ENCODE results near the gene LHFPL2. TPM values are rescaled to one million over a fixed set of nuclear protein-coding genes. Genes with fewer than 3 reads are reported as not detected.

LHFPL2 gene
- total RNA-seq, 4 donors from 2014 or later = 10.3 to 11.6 (median 10.8) TPM

DNA sequence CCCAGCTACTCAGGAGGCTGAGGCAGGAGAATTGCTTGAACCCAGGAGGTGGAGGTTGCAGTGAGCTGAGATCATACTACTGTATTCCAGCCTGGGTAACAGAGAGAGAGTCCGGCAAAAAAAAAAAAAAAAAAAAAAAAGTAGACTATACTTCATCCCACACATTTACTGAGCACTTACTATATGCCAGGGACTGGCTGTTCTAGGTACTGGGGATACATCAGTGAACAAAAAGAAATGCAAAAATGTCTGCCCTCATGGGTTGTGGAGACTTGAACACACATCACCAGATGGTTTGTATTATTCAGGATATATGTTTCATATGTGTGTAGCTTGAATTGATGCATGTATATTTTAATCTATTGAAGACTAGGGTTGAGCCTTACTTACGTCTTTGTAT lies 2.9 kb upstream of the LHFPL2 start:
- 92% methylated on average over 2 of the region's 2 CpGs for WGBS

DNA sequence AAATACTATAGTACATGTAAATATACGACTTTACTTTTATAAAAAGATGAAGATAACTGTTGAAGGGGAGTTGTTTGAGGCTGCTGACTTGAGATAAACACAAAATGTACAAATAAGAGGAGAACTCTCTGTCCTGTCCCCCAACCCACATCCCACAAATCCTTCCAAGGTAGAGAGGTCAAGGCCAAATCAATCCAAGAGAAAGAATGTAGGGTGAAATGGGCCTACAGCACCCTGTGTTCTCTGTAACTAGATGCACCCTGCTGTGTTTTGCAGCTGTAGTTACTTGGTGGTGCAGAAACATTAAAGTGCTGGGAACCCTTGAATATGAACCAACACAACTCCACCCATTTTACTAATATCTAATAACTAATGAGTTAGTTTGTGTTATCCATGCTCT lies 2.0 kb upstream of the LHFPL2 start:
- WGBS = 88% methylated on average over 1 of the region's 1 CpG
- no peak for TF ChIP-seq EP300 (IDR thresholded peaks at IDR 0.05)
- no peak for TF ChIP-seq POLR2A (IDR thresholded peaks at IDR 0.05)
- no peak for TF ChIP-seq POLR2AphosphoS5 (IDR thresholded peaks at IDR 0.05)
- TF ChIP-seq, protein P1, sequence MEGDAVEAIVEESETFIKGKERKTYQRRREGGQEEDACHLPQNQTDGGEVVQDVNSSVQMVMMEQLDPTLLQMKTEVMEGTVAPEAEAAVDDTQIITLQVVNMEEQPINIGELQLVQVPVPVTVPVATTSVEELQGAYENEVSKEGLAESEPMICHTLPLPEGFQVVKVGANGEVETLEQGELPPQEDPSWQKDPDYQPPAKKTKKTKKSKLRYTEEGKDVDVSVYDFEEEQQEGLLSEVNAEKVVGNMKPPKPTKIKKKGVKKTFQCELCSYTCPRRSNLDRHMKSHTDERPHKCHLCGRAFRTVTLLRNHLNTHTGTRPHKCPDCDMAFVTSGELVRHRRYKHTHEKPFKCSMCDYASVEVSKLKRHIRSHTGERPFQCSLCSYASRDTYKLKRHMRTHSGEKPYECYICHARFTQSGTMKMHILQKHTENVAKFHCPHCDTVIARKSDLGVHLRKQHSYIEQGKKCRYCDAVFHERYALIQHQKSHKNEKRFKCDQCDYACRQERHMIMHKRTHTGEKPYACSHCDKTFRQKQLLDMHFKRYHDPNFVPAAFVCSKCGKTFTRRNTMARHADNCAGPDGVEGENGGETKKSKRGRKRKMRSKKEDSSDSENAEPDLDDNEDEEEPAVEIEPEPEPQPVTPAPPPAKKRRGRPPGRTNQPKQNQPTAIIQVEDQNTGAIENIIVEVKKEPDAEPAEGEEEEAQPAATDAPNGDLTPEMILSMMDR (IDR thresholded peaks at IDR 0.05) = no peak

More for the DNA sequence above, 2.9 kb upstream of the LHFPL2 start:
- H3K9me3 ChIP-seq = no peaks in the 10 kb centered on the region
- no peak overlapping the region for H3K4me3 ChIP-seq
- TF ChIP-seq, protein P1 (IDR thresholded peaks at IDR 0.05) = no peak
- TF ChIP-seq POLR2AphosphoS5 (IDR thresholded peaks at IDR 0.05) (no peak), EP300 (IDR thresholded peaks at IDR 0.05) (no peak), POLR2A (IDR thresholded peaks at IDR 0.05) (no peak)
- no peak for DNase-seq (ENCODE audit: low spot score in 2 of 2)
- peaks cover 18% of the 10 kb centered on the region for H3K4me1 ChIP-seq
- H3K27ac ChIP-seq = no peak overlapping the region
- no peaks in the 10 kb centered on the region for H3K27me3 ChIP-seq
- no peaks in the 10 kb centered on the region for H3K36me3 ChIP-seq

DNA sequence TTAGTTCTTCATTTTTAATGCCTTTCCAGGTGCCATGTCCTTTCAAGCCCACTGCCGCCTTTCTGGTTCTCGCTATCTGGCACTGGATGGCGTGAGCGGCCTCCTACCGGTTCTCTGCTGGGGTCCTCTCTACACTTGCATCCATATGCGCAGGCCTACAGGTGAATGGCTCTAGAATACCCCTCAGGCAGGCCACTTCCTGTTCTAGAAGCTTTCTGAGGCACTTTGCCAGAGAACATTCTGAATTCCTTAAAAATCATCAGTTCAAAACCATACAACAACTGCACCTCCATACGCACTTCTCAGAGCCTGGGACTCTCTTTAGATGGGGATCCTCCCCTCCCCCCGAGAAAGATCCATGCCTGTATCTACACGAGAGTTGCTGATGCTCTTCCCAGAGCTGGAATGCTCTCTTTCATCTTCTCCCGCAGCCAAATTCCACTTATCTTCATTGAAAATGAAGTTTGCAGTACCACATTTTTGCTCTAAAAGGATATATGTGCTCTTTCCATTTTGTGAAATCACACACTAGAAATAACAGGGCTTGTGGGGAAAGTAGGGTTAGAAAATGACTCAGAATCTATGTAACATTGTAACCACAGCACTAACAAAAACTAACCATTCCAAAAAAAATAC lies 1.4 kb upstream of the LHFPL2 start:
- DNase-seq (ENCODE audit: low spot score in 2 of 2) = no peak
- H3K36me3 ChIP-seq = no peaks in the 10 kb centered on the region
- H3K9me3 ChIP-seq = no peaks in the 10 kb centered on the region
- H3K4me1 ChIP-seq = peaks cover 23% of the 10 kb centered on the region
- no peak overlapping the region for H3K27ac ChIP-seq
- no peaks in the 10 kb centered on the region for H3K27me3 ChIP-seq
- 88% methylated on average over 10 of the region's 10 CpGs for WGBS
- no peak overlapping the region for H3K4me3 ChIP-seq
- TF ChIP-seq EP300 (IDR thresholded peaks at IDR 0.05) = no peak
- TF ChIP-seq, protein P1 (IDR thresholded peaks at IDR 0.05) = no peak
- no peak for TF ChIP-seq POLR2A (IDR thresholded peaks at IDR 0.05)
- no peak for TF ChIP-seq POLR2AphosphoS5 (IDR thresholded peaks at IDR 0.05)

More for the DNA sequence above, 2.0 kb upstream of the LHFPL2 start:
- Histone ChIP-seq H3K4me1 (peaks cover 20% of the 10 kb centered on the region), H3K27ac (no peak overlapping the region), H3K36me3 (no peaks in the 10 kb centered on the region), H3K4me3 (no peak overlapping the region), H3K9me3 (no peaks in the 10 kb centered on the region), H3K27me3 (no peaks in the 10 kb centered on the region)
- DNase-seq (ENCODE audit: low spot score in 2 of 2) = no peak

- TF ChIP-seq, protein P1 (IDR thresholded peaks at IDR 0.05) = no peak
- TF ChIP-seq POLR2AphosphoS5 (IDR thresholded peaks at IDR 0.05) (no peak), EP300 (IDR thresholded peaks at IDR 0.05) (no peak), POLR2A (IDR thresholded peaks at IDR 0.05) (no peak)
- H3K27me3 ChIP-seq = no peaks in the 10 kb centered on the region
- H3K9me3 ChIP-seq = no peaks in the 10 kb centered on the region
- no peak for DNase-seq (ENCODE audit: low spot score in 2 of 2)
- peaks cover 30% of the 10 kb centered on the region for H3K4me1 ChIP-seq
- H3K27ac ChIP-seq = peak overlapping the region; percentile 95
- H3K4me3 ChIP-seq = peak overlapping the region; percentile 85
- 13% methylated on average over 18 of the region's 23 CpGs for WGBS
- no peaks in the 10 kb centered on the region for H3K36me3 ChIP-seq
Observed at GRCh38 chr5:78649211-78649695, 681 bp upstream of the LHFPL2 start.

GRCh38 chr5:78647838-78648358 lies 674 bp downstream of the LHFPL2 start:
- Histone ChIP-seq H3K4me1 (peaks cover 27% of the 10 kb centered on the region), H3K36me3 (no peaks in the 10 kb centered on the region), H3K27me3 (no peaks in the 10 kb centered on the region), H3K27ac (peak overlapping the region; percentile 95), H3K4me3 (peak overlapping the region; percentile 85), H3K9me3 (no peaks in the 10 kb centered on the region)
- WGBS = 0% methylated on average over 26 of the region's 47 CpGs
- peak in 1 of 2 donors; percentile 70 for DNase-seq (ENCODE audit: low spot score in 2 of 2)
- TF ChIP-seq, protein P1 (IDR thresholded peaks at IDR 0.05) = no peak
- TF ChIP-seq POLR2A (IDR thresholded peaks at IDR 0.05) (no peak), POLR2AphosphoS5 (IDR thresholded peaks at IDR 0.05) (no peak), EP300 (IDR thresholded peaks at IDR 0.05) (no peak)

All from suprapubic skin (tissue), 4 donors.